ENCODE measurements around the gene ZNF853.

ZNF853 gene

DNA sequence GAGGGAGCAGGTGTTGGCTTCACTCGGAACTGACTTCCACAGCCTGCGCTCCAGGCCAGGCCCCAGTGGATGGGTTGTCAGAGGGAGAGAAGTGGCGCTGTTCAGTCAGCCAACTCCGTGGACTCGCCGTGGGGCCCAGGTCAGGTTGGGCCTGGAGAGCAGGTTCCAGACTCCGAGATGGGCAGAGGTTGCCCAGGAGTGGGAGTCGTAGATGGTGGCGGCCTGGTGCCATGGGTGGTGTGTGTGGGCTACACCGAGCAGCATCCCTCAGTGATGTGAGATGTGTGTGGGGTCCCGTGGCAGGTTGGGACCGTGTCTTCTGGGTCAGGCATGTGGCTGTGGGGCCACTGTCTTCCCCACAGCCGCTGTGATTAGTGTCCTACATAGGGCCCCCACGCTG lies 32.1 kb downstream of the ZNF853 start:
- no peak for TF ChIP-seq TAF1 (IDR thresholded peaks at IDR 0.05; ENCODE audit: borderline replicate concordance, insufficient read depth, low read length)

DNA sequence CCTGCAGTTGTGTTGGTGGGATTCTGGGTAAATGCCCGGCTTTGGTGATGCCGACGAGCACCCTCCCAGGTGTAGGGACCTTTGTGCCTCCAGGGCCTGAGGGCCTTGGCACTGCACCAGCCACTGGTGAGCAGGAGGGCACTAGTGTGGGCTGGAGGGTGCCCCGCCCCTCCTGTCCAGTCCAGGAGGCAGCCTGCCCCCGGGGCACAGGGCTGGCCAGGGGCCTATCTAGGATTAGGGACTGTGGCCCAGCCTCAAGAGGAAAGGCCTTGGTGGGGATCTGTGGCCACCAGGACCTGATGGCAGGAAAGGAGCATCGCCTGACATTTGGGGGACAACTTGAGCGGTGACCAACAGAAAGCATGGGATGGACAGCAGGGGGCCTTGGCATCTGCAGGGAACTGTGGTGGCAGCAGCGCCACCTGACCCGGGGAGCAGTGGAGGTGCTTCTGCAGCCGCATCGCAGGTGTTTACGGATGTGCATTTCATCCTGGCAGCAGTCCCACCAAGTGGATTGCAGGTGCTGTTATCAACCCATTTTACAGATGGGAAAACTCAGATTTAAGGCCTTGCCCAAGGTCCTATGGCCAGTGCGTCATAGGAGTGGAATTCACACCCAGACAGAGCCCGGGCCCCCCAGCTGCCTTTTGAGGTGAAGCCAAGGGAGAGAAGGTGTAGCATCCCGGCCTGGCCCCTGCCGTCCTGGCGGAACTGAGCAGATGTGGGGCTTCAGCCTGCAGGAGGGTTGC lies 32.8 kb downstream of the ZNF853 start:
- TF ChIP-seq, protein P1, sequence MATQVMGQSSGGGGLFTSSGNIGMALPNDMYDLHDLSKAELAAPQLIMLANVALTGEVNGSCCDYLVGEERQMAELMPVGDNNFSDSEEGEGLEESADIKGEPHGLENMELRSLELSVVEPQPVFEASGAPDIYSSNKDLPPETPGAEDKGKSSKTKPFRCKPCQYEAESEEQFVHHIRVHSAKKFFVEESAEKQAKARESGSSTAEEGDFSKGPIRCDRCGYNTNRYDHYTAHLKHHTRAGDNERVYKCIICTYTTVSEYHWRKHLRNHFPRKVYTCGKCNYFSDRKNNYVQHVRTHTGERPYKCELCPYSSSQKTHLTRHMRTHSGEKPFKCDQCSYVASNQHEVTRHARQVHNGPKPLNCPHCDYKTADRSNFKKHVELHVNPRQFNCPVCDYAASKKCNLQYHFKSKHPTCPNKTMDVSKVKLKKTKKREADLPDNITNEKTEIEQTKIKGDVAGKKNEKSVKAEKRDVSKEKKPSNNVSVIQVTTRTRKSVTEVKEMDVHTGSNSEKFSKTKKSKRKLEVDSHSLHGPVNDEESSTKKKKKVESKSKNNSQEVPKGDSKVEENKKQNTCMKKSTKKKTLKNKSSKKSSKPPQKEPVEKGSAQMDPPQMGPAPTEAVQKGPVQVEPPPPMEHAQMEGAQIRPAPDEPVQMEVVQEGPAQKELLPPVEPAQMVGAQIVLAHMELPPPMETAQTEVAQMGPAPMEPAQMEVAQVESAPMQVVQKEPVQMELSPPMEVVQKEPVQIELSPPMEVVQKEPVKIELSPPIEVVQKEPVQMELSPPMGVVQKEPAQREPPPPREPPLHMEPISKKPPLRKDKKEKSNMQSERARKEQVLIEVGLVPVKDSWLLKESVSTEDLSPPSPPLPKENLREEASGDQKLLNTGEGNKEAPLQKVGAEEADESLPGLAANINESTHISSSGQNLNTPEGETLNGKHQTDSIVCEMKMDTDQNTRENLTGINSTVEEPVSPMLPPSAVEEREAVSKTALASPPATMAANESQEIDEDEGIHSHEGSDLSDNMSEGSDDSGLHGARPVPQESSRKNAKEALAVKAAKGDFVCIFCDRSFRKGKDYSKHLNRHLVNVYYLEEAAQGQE (IDR thresholded peaks at IDR 0.05; ENCODE audit: insufficient read depth in 1 of 2, low read depth in 2 of 2, low read length in 2 of 2): no peak
- TF ChIP-seq SIN3A (IDR thresholded peaks at IDR 0.05; ENCODE audit: borderline replicate concordance, insufficient read depth, low read length): no peak
- no peak for TF ChIP-seq TAF1 (IDR thresholded peaks at IDR 0.05; ENCODE audit: borderline replicate concordance, insufficient read depth, low read length)
- no peak for TF ChIP-seq POLR2AphosphoS5 (IDR thresholded peaks at IDR 0.05; ENCODE audit: low read depth, low read length)
- no peak for TF ChIP-seq FOXP2 (optimal IDR thresholded peaks at IDR 0.05; ENCODE audit: borderline replicate concordance, extremely low read depth, extremely low read length, insufficient read depth)

DNA sequence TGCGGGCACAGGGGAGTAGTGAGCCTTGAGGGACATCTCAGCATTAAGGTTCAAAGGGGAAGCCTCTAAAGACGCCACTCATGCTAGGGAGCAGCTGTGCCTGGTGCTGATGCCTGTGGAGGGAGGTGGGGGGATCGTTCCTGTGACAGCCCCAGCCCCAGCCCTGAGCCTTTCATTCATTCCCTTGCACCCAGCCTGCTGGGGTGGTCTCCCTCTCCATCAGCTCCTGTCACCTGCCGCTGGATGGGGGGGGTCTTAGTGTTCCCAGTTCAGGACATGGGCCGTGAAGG lies 33.4 kb downstream of the ZNF853 start:
- TF ChIP-seq TAF1 (IDR thresholded peaks at IDR 0.05; ENCODE audit: borderline replicate concordance, insufficient read depth, low read length) (no peak), POLR2AphosphoS5 (IDR thresholded peaks at IDR 0.05; ENCODE audit: low read depth, low read length) (no peak), FOXP2 (optimal IDR thresholded peaks at IDR 0.05; ENCODE audit: borderline replicate concordance, extremely low read depth, extremely low read length, insufficient read depth) (no peak), SIN3A (IDR thresholded peaks at IDR 0.05; ENCODE audit: borderline replicate concordance, insufficient read depth, low read length) (no peak)
- TF ChIP-seq, protein P1 (IDR thresholded peaks at IDR 0.05; ENCODE audit: insufficient read depth in 1 of 2, low read depth in 2 of 2, low read length in 2 of 2): no peak

DNA sequence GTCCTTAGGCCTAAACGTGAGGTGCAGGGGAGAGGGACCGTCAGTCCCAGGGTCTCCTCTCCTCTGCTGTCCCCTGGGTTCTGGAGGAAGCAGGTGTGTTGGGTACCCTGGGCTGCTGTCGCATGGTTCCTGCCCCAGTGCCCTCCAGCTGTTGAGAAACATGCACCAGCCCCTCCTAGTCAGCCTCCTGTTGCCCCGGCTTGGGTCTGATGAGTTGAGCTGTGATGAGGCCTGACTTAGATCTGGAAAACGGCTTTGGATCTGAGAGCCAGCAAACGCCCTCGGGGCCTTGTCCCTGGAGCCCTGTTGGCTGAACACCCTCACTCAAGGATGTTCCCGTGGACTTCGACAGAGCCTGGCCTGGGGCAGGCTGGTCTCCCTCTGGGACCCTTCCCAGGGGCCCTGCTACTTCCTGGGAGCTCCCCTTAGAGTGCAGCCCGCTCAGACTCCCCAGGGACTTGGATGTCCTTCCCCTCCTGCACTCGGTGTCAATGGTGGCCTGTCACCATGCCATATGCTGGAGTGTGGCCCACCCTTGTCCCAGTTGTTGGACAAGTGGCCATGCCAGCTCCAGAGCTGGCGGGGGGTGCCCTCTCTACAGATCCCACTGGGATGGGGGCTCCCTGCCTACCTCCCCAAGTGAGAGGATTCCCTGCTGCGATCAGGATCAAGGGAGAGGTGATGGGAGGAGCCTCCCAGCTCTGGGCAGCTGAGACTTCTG lies 34.0 kb downstream of the ZNF853 start:
- TF ChIP-seq SIN3A (IDR thresholded peaks at IDR 0.05; ENCODE audit: borderline replicate concordance, insufficient read depth, low read length) (no peak), FOXP2 (optimal IDR thresholded peaks at IDR 0.05; ENCODE audit: borderline replicate concordance, extremely low read depth, extremely low read length, insufficient read depth) (no peak), TAF1 (IDR thresholded peaks at IDR 0.05; ENCODE audit: borderline replicate concordance, insufficient read depth, low read length) (no peak), POLR2AphosphoS5 (IDR thresholded peaks at IDR 0.05; ENCODE audit: low read depth, low read length) (no peak)
- TF ChIP-seq, protein P1 (IDR thresholded peaks at IDR 0.05; ENCODE audit: insufficient read depth in 1 of 2, low read depth in 2 of 2, low read length in 2 of 2): no peak

DNA sequence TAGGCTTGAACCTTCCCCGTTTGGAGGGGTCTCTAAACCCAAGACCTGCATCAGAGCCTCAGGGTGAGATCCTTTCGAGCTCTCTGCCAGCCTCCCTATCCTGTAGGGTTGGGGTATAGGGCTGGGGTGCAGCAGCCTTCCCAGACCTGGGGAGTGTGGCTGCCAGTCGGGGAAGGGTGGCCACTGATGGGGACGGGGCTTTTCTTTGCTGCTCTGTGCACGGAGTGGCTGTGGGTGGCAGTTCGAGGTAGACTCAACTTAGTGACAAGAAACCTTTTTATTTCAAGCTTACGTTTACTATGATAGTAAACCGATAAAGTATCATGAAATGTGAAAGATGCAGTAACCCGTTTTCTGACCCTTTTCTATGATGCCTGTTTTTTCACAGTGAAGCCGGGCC lies 34.7 kb downstream of the ZNF853 start:
- no peak for TF ChIP-seq FOXP2 (optimal IDR thresholded peaks at IDR 0.05; ENCODE audit: borderline replicate concordance, extremely low read depth, extremely low read length, insufficient read depth)
- no peak for TF ChIP-seq TAF1 (IDR thresholded peaks at IDR 0.05; ENCODE audit: borderline replicate concordance, insufficient read depth, low read length)
- no peak for TF ChIP-seq SIN3A (IDR thresholded peaks at IDR 0.05; ENCODE audit: borderline replicate concordance, insufficient read depth, low read length)
- no peak for TF ChIP-seq POLR2AphosphoS5 (IDR thresholded peaks at IDR 0.05; ENCODE audit: low read depth, low read length)
- TF ChIP-seq, protein P1 (IDR thresholded peaks at IDR 0.05; ENCODE audit: insufficient read depth in 1 of 2, low read depth in 2 of 2, low read length in 2 of 2): no peak

Measured in PFSK-1 (cell line).